Aorta (tissue), 5 donors: ENCODE measurements around the gene TTC27. TPM values are rescaled to one million over a fixed set of nuclear protein-coding genes. Genes with fewer than 3 reads are reported as not detected.

ENCODE experiments used
- ATAC-seq: fragments of 200-7000 bp; cut with Tn5 transposase; one replicate; pipeline ENCODE4 v1.9.1; 2022; ENCODE audit warnings: moderate library complexity; ENCODE audit not compliant: low FRiP score
- DNase-seq, 2 donors: peaks; one replicate each; pipeline ENCODE4 v3.0.0-alpha.2; 2020
- H3K27ac ChIP-seq, 2 donors: one replicate each; pipeline ENCODE4 v1.5.1; 2013; ENCODE audit warnings: low read length in 2 of 2, mild to moderate bottlenecking in 2 of 2, moderate library complexity in 2 of 2, control low read depth in 1 of 2, inconsistent platforms in 1 of 2, low read depth in 1 of 2
- H3K27me3 ChIP-seq, 2 donors: one replicate each; pipeline ENCODE4 v1.6.1; 2013; ENCODE audit warnings: control low read depth in 1 of 2, low read length in 1 of 2, mild to moderate bottlenecking in 1 of 2, moderate library complexity in 1 of 2; ENCODE audit not compliant: insufficient read depth in 2 of 2, control insufficient read depth in 1 of 2
- H3K36me3 ChIP-seq, 2 donors: one replicate each; pipeline ENCODE4 v1.6.1; 2013; ENCODE audit warnings: control low read depth in 1 of 2, low read length in 1 of 2, mild to moderate bottlenecking in 1 of 2; ENCODE audit not compliant: insufficient read depth in 2 of 2, control insufficient read depth in 1 of 2
- H3K4me1 ChIP-seq, 2 donors: one replicate each; pipeline ENCODE4 v1.6.1; 2013; ENCODE audit warnings: low read length in 2 of 2, control low read depth in 1 of 2, mild to moderate bottlenecking in 1 of 2, moderate library complexity in 1 of 2; ENCODE audit not compliant: insufficient read depth in 2 of 2, control insufficient read depth in 1 of 2
- H3K4me3 ChIP-seq, 2 donors: one replicate each; pipeline ENCODE4 v1.5.1; 2013; ENCODE audit warnings: low read length in 2 of 2, control low read depth in 1 of 2, mild to moderate bottlenecking in 1 of 2
- H3K9me3 ChIP-seq: one replicate; pipeline ENCODE4 v1.6.1; 2013; ENCODE audit warnings: mild to moderate bottlenecking, low read length; ENCODE audit not compliant: control insufficient read depth
- WGBS, 2 donors: extraction: QIAGEN DNeasy Blood & Tissue Kit; methylation state at CpG; one replicate each; pipeline ENCODE4 v1.1.7; 2013; 5-methylcytosine and 5-hydroxymethylcytosine counted together
- intact Hi-C, 2 donors: fragments of 100-400 bp; cut with DNase I; formaldehyde crosslinking; loops; one replicate each; pipeline versions ENCODE4 v1.14.2 to v1.15.0; 2022
- polyA plus RNA-seq, 2 donors: library from polyadenylated mRNA; stranded (reverse); fragments of 200-250 nt; gene quantifications; one replicate each; pipeline ENCODE4 v1.2.3, GENCODE V29; 2013
- total RNA-seq, 2 donors: library from RNA; stranded (reverse); fragmentation: NEBNext Ultra II Directional; extraction: Animal tissue kit (Norgen Biotek cat#: 25700); gene quantifications; one replicate each; pipeline ENCODE4 v1.2.1, GENCODE V29; 2021
- donor health status: healthy with polysubstance abuse.
- donor health status: Bipolar disorder and iron deficiency.
- donor health status: DM: no; HTN: no; CAD: no.
- donor health status: DM: no; HTN: no; CAD: no.
- donor health status: DM: yes; HTN: yes; CAD: no.

TTC27 gene
- total and polyA plus RNA-seq, 4 donors: 5.0 to 22.4 (median 13.0) TPM

DNA sequence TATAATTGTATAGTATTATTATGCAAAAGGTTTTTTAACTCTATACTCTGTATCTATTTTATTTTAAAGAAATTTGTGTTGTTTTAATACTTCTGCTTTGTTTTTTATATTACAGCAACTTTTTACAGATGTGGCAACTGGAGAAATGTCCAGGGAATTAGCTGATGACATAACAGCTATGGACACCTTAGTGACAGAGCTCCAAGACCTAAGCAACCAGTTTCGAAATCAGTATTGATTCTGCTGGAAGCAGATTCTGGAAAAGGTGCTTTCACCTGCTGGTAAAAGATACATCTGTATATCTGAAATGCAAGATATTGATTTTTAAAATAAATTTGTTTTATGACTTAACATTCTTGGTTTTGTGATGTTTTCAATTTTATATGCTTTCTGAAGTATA, 192.9 kb downstream of the TTC27 start:
- intact Hi-C loops: no loop called here
- ATAC-seq: no peak
- Histone ChIP-seq H3K27me3 (no peaks in the 10 kb centered on the region), H3K9me3 (no peaks in the 10 kb centered on the region), H3K4me3 (no peak overlapping the region), H3K36me3 (peaks cover 3 to 5% of the 10 kb centered on the region in 2 donors), H3K4me1 (no peaks in the 10 kb centered on the region), H3K27ac (no peak overlapping the region)
- 91 to 96% methylated on average over 1 of the region's 1 CpG for WGBS, 2 donors
- no peak for DNase-seq

DNA sequence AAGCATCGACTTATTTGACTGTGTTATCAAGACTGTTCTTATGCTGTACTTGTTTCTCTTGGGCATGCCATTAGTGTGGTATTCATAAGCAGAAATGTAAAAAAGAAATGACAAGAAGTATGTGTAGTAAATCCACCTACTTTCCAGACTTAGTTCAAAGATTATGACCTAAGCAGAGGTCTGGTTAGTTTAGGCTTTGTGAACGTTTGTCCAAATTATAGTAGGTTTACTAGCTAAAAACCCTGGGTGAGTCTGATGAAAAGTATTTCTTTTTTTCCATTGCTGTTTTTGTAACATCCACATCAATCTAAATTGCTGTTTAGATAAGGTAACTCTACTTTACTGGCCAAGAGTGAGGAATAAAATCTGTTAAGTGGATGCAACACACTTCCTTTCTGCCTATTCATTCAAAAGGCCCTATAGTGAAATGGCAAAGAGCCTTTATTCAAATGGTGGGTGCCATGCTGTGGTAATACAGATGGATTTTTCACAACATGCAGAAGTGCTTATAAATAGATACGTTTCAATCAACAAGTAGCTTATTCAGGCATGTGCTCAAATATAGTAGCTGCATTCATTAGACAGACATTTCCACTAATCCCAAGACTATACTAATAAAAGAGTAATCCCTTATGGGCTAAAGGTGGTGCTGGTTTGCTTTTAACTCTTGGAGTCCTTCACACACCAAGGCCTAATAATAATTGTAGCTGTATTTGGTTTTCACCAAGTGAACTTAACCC, 196.4 kb downstream of the TTC27 start:
- Histone ChIP-seq H3K27ac (no peak overlapping the region), H3K9me3 (peaks cover 2% of the 10 kb centered on the region), H3K27me3 (no peaks in the 10 kb centered on the region), H3K36me3 (peaks cover 0 to 2% of the 10 kb centered on the region in 2 donors), H3K4me3 (no peak overlapping the region), H3K4me1 (no peaks in the 10 kb centered on the region)
- DNase-seq (no peak), ATAC-seq (no peak)
- intact Hi-C loops: no loop called here
- 73 to 75% methylated on average over 3 of the region's 3 CpGs for WGBS, 2 donors

DNA sequence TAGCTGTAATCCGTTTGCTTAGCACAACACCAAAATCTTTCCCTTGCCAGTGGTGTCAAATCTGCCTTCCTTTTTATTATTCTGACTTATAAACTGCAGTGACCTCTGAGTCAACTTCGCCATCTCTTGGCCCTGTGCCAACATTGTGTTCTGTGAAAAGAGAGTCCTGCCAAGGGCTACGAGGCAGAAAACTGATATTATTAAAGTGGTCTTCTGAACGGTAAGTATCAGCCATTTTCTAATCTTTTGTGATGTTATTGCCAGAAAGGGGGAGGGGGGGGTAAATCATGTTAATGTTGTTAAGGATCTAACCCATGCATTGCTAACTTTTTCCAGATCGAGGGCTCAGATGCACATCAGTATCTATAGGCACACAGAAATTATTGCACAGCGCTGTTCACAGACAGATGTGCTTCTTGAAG, 197.5 kb downstream of the TTC27 start:
- intact Hi-C loops: no loop called here
- no peaks in the 10 kb centered on the region for H3K36me3 ChIP-seq
- H3K4me3 ChIP-seq: no peak overlapping the region
- ATAC-seq (no peak), DNase-seq (no peak)
- H3K27me3 ChIP-seq: no peaks in the 10 kb centered on the region
- 26% methylated on average over 6 of the region's 6 CpGs for WGBS, 2 donors
- peaks cover 2% of the 10 kb centered on the region for H3K9me3 ChIP-seq
- no peak overlapping the region for H3K27ac ChIP-seq
- H3K4me1 ChIP-seq: no peaks in the 10 kb centered on the region

DNA sequence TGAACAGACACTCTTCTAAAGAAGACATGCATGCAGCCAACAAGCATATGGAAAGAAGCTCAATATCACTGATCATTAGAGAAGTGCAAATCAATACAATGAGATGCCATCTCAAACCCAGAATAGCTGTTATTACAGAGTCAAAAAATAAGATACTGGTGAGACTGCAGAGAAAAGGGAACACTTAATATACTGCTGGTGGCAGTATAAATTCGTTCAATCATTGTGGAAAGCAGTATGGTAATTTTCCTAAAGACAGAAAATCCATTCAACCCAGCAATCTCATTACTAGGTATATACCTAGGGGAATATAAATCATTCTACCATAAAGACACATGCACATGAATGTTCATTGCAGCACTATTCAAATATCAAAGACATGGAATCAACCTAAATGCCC, 202.3 kb downstream of the TTC27 start:
- Histone ChIP-seq H3K4me1 (no peaks in the 10 kb centered on the region), H3K27me3 (no peaks in the 10 kb centered on the region), H3K27ac (no peak overlapping the region), H3K4me3 (no peak overlapping the region), H3K36me3 (no peaks in the 10 kb centered on the region), H3K9me3 (peaks cover 2% of the 10 kb centered on the region)
- DNase-seq: no peak
- WGBS, 2 donors: 90 to 91% methylated on average over 1 of the region's 1 CpG
- no peak for ATAC-seq
- intact Hi-C loops: no loop called here

DNA sequence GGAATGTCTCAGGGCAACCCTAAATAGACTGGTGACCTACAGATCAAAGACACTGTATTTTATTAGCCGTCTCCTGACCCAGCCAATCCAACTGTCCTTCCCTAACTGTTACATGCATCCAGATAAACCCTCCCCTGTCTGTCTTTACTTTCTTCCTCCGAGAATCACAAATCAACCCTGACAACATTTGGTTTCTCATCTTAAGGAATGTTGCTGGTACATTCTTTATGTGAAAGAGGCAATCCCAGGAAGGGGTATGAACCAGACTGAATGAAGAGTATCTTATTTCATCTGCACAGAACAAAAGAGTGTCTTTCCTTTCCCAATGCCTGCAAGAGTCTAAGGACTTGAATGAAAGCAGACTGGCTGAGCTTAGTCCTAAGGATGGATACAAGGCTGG, 205.0 kb downstream of the TTC27 start:
- H3K4me3 ChIP-seq: no peak overlapping the region
- DNase-seq: no peak
- H3K4me1 ChIP-seq: no peaks in the 10 kb centered on the region
- no peak for ATAC-seq
- no peak overlapping the region for H3K27ac ChIP-seq
- H3K36me3 ChIP-seq: no peaks in the 10 kb centered on the region
- intact Hi-C loops: no loop called here
- H3K27me3 ChIP-seq: no peaks in the 10 kb centered on the region
- WGBS, 2 donors: 67 to 70% methylated on average over 2 of the region's 2 CpGs
- no peaks in the 10 kb centered on the region for H3K9me3 ChIP-seq

DNA sequence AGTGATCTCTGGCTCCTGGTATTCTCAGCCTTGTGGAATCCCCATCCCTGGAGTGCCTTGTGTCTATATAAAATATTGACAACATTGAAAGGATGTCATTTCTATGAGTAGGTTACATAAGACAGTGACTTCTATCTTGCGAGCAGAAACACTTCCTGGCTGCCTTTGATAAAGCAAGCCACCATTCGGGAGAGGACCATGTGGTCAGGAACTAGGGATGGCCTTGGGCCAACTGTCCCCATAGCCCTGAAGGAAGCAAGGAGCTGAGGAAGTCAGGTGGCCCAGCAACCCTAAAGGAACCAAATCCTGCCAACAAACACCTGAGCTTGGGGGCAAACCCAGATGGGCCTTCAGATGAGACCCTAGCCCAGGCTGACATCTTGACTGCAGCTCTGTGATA, 205.9 kb downstream of the TTC27 start:
- intact Hi-C loops: no loop called here
- H3K4me1 ChIP-seq: no peaks in the 10 kb centered on the region
- 55 to 61% methylated on average over 2 of the region's 2 CpGs for WGBS, 2 donors
- DNase-seq: no peak
- H3K27ac ChIP-seq: no peak overlapping the region
- H3K4me3 ChIP-seq: no peak overlapping the region
- H3K27me3 ChIP-seq: no peaks in the 10 kb centered on the region
- H3K36me3 ChIP-seq: no peaks in the 10 kb centered on the region
- no peak for ATAC-seq
- H3K9me3 ChIP-seq: no peaks in the 10 kb centered on the region

DNA sequence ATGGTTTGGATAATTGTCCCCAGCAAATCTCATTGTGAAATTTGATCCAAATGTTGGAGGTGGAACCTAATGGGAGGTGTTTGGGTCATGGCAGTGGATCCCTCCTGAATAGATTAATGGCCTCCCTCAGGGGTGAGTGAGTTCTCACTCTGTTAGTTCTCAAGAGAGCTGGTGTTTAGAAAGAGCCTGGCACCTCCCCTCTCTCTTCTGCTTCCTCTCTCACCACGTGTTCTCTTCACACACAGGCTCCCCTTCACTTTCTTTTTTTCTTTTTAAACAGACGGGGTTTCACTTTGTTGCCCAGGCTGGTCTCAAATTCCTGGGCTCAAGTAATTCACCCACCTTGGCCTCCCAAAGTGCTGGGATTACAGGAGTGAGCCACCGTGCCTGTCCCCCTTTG, 207.3 kb downstream of the TTC27 start:
- Histone ChIP-seq H3K27me3 (no peaks in the 10 kb centered on the region), H3K9me3 (no peaks in the 10 kb centered on the region), H3K4me1 (no peaks in the 10 kb centered on the region), H3K36me3 (no peaks in the 10 kb centered on the region), H3K27ac (no peak overlapping the region), H3K4me3 (no peak overlapping the region)
- ATAC-seq (no peak), DNase-seq (no peak)
- intact Hi-C loops: no loop called here
- 71 to 84% methylated on average over 3 of the region's 3 CpGs for WGBS, 2 donors

DNA sequence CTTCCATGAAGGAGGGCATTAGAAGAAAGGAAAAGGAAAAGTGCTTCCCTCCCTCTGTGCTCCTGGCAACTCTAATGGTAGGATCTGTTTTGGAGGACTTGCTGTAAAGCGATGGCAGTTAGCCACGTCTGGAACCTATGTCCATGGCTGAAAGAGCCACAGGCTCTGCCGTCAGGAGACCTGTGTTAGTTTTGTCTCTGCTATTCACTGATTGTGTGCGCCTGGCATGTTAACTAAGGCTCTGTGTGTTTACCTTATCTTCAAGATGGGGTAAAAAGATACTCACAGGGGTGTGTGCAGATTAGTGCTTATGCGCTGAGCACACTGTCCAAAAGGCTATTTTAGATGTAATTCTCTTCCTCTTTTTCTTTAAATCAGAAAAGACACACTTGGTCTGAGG, 209.1 kb downstream of the TTC27 start:
- DNase-seq: no peak

DNA sequence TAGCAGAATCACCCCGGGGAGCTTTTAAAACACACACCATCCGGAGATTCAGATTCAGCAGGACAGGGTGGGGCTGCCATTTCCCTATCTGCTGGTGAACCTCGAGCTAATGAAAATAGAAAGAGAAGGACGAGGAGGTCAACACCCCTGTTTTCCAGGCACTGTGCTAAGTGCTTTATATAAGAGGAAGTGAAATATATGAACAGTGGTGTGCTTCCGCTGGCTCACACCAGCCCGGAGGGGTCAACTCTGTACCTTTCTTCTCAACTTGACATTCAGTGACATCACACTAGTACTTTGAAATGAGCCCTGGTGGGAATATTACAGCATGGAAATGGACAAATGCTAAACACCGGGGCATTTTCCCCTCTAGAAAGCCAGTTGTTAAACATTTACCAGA, 210.6 kb downstream of the TTC27 start:
- intact Hi-C loops: no loop called here
- no peaks in the 10 kb centered on the region for H3K36me3 ChIP-seq
- ATAC-seq (no peak), DNase-seq (no peak)
- no peaks in the 10 kb centered on the region for H3K4me1 ChIP-seq
- no peak overlapping the region for H3K27ac ChIP-seq
- H3K9me3 ChIP-seq: no peaks in the 10 kb centered on the region
- H3K4me3 ChIP-seq: no peak overlapping the region
- no peaks in the 10 kb centered on the region for H3K27me3 ChIP-seq
- WGBS, 2 donors: 90 to 93% methylated on average over 7 of the region's 7 CpGs

More for the DNA sequence above, 209.1 kb downstream of the TTC27 start:
- no peak overlapping the region for H3K4me3 ChIP-seq
- ATAC-seq: no peak
- no peaks in the 10 kb centered on the region for H3K4me1 ChIP-seq
- H3K9me3 ChIP-seq: no peaks in the 10 kb centered on the region
- no peaks in the 10 kb centered on the region for H3K27me3 ChIP-seq
- no peak overlapping the region for H3K27ac ChIP-seq
- intact Hi-C loops: no loop called here
- WGBS, 2 donors: 41 to 42% methylated on average over 5 of the region's 5 CpGs
- no peaks in the 10 kb centered on the region for H3K36me3 ChIP-seq
